AG10803 (cell line): ENCODE data around the gene TAF4.

Source experiments
- DNase-seq: peaks from one replicate; pipeline ENCODE4 v3.0.0; 2010; ENCODE audit warnings: low read depth
- H3K4me3 ChIP-seq: 2 replicates; pipeline ENCODE4 v1.5.1; 2011; ENCODE audit warnings: mild to moderate bottlenecking, low read length, control low read depth
- TF ChIP-seq, protein P1 (sequence below): conservative IDR thresholded peaks from 2 replicates; pipeline ENCODE4 v1.5.1; 2011; ENCODE audit warnings: mild to moderate bottlenecking, low read length, control low read depth, inconsistent platforms

The TAF4 gene

DNA sequence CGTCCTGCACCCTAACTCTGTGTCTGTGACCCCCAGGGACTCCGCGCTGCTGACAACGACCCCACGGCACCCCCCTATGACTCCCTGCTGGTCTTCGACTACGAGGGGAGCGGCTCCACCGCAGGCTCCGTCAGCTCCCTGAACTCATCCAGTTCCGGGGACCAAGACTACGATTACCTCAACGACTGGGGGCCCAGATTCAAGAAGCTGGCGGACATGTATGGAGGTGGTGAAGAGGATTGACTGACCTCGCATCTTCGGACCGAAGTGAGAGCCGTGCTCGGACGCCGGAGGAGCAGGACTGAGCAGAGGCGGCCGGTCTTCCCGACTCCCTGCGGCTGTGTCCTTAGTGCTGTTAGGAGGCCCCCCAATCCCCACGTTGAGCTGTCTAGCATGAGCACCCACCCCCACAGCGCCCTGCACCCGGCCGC is 129.0 kb downstream of the TAF4 start:
- TF ChIP-seq, protein P1, sequence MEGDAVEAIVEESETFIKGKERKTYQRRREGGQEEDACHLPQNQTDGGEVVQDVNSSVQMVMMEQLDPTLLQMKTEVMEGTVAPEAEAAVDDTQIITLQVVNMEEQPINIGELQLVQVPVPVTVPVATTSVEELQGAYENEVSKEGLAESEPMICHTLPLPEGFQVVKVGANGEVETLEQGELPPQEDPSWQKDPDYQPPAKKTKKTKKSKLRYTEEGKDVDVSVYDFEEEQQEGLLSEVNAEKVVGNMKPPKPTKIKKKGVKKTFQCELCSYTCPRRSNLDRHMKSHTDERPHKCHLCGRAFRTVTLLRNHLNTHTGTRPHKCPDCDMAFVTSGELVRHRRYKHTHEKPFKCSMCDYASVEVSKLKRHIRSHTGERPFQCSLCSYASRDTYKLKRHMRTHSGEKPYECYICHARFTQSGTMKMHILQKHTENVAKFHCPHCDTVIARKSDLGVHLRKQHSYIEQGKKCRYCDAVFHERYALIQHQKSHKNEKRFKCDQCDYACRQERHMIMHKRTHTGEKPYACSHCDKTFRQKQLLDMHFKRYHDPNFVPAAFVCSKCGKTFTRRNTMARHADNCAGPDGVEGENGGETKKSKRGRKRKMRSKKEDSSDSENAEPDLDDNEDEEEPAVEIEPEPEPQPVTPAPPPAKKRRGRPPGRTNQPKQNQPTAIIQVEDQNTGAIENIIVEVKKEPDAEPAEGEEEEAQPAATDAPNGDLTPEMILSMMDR: no peak
- DNase-seq: no peak
- H3K4me3 ChIP-seq: no peak overlapping the region

DNA sequence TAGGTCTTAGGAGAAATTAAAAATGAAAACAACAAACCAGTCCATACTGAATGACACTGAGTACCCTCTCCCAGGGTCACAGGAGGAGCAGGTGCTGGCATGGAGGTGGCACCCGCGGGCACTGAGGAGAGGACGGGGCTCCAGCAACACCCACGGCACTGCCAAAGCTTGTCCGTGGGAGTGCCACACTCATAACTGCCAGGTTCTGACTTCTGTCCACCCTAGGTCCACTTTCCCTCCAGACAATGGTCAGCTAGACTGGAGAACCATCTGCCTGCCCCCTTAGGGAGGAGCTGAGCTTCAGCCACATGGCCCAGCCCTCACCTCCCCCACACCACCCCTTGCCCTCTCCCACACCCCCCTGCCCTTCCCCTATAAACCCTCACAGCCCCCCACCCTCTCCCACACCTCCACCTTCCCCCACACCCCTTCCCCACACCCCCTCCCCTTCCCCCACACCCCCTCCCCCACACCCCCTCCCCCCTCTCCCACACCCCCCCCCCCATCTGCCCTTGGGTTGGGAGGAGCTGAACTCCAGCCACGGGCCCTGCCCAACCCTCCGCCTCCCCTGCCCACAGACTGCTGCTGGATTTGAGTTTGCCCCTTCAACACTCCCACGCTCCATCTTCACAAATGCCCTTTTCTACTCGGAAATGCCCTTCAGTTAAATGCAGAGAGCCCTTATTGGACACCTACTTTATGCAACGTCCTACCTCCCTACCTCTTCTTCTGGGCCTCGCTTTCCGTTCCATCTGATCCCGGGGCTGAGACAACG is 129.6 kb downstream of the TAF4 start:
- no peak overlapping the region for H3K4me3 ChIP-seq
- TF ChIP-seq, protein P1: no peak

GRCh38 chr20:61934716-61935530 is 130.8 kb downstream of the TAF4 start:
- TF ChIP-seq, protein P1: no peak
- DNase-seq: peak; percentile 48
- no peak overlapping the region for H3K4me3 ChIP-seq

More for the DNA sequence above, 129.6 kb downstream of the TAF4 start:
- DNase-seq: no peak

GRCh38 chr20:61933951-61934715 is 131.5 kb downstream of the TAF4 start:
- TF ChIP-seq, protein P1: no peak
- H3K4me3 ChIP-seq: no peak overlapping the region
- DNase-seq: no peak

- TF ChIP-seq, protein P1: no peak
- no peak for DNase-seq
- H3K4me3 ChIP-seq: no peak overlapping the region
Measured at GRCh38 chr20:61933481-61933950, 132.2 kb downstream of the TAF4 start.

DNA sequence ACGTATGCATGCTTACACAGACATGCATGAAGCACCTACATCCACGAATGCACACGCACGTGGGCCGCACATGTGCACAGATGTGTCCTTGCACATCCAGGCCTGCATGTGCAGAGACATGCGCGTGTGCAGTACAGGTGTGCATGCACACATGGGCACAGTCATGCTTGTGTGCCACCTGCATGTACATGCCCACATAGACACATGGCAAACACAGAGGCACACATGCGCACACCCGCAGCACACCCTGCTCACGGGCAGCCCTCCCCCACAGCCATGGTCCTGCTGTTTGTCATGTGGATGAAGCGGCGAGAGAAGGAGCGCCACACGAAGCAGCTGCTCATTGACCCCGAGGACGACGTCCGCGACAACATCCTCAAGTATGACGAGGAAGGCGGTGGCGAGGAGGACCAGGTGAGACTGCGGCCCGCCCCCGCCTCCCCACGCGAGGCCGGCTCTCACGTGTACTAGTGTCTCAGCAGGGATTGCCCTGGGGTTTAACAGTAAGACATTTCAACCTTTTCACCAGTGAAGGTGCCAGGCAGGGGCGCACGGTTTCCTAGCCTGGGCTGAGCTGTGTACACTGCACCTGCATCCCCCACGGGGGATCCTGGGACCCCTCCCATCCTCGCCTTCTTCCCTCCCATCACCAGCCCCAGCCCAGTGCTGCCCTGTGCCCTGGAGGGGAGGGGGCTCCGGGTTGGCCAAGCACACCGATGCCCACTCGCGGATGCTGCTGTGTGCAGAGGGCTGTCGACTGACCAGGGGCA is 132.8 kb downstream of the TAF4 start:
- no peak overlapping the region for H3K4me3 ChIP-seq
- TF ChIP-seq, protein P1: no peak
- no peak for DNase-seq
